ENCODE results near the gene ZFAND6.
A peak's percentile ranks its signal among the peaks of the same experiment; 100 is the strongest.

Gene ZFAND6

DNA sequence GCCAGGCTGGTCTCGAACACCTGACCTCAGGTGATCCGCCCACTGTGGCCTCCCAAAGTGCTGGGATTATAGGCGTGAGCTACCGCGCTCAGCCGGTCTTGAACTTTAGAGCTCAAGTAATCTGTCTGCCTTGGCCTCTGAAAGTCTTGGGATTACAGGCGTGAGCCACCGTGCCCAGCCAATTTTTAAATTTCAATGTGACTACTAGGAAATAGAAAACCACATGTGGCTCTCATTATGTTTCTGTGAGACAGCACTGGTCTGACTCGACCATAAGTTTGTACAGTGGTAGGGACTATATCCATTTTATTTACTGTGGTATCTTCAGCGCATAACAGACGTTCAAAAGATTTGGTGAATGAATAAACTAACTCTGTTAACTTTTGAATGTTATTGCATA lies 9.1 kb downstream of the ZFAND6 start:
- Histone ChIP-seq H3K27me3 (no peaks in the 10 kb centered on the region), H3K27ac (no peak overlapping the region), H3K4me1 (peaks cover 0 to 22% (median 4%) of the 10 kb centered on the region in 4 donors), H3K36me3 (no peaks in the 10 kb centered on the region), H3K9me3 (no peaks in the 10 kb centered on the region), H3K4me3 (no peak overlapping the region)
- no peak for DNase-seq
- intact Hi-C loops (cut with DNase I; ENCODE audit: low total_unique reads): no loop called here
- TF ChIP-seq, protein P1, sequence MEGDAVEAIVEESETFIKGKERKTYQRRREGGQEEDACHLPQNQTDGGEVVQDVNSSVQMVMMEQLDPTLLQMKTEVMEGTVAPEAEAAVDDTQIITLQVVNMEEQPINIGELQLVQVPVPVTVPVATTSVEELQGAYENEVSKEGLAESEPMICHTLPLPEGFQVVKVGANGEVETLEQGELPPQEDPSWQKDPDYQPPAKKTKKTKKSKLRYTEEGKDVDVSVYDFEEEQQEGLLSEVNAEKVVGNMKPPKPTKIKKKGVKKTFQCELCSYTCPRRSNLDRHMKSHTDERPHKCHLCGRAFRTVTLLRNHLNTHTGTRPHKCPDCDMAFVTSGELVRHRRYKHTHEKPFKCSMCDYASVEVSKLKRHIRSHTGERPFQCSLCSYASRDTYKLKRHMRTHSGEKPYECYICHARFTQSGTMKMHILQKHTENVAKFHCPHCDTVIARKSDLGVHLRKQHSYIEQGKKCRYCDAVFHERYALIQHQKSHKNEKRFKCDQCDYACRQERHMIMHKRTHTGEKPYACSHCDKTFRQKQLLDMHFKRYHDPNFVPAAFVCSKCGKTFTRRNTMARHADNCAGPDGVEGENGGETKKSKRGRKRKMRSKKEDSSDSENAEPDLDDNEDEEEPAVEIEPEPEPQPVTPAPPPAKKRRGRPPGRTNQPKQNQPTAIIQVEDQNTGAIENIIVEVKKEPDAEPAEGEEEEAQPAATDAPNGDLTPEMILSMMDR (IDR thresholded peaks at IDR 0.05): no peak

DNA sequence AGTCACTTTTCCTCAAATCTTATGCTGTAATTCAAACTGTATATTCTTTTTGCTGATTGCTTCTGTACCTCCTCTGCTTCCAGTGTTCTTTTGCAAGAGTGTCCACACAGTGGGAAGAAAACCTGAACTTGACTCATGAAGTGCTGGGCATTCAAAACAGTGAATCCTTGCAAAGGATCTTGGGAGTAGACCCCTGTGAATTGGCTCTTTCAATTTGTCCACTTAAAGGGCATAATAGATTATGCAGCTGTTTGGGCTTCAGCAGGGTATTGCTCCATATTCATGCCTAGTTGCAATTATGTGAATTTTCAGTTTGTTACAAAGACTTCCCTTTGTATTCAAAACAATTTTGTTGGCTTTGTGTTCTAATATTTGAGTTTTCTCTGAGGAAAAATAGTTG lies 11.4 kb downstream of the ZFAND6 start:
- intact Hi-C loops (cut with DNase I; ENCODE audit: low total_unique reads): no loop called here
- Histone ChIP-seq H3K27ac (no peak overlapping the region), H3K4me3 (no peak overlapping the region), H3K27me3 (no peaks in the 10 kb centered on the region), H3K36me3 (no peaks in the 10 kb centered on the region), H3K4me1 (peaks cover 0 to 32% (median 4%) of the 10 kb centered on the region in 4 donors), H3K9me3 (no peaks in the 10 kb centered on the region)
- no peak for DNase-seq
- TF ChIP-seq, protein P1 (IDR thresholded peaks at IDR 0.05): no peak

DNA sequence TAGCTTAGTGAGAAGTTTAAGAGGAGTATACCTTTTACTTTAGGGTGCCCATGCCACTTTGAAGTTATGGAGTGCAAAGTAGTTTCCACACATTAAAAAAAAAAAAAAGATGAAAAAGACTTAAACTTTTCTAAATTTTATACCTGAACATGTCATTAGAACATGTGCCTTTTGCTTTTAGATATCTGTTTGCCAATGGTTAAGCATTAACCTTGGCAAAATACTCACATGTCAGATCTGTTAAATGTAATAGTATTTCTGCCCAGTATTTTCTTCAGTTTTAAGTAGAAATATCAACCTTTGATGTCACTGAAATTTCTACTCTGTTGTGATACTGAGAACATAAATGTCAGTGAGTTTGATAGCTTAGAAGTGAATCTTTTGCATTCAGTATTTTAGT lies 12.2 kb downstream of the ZFAND6 start:
- Histone ChIP-seq H3K4me3 (no peak overlapping the region), H3K4me1 (peaks cover 0 to 40% (median 4%) of the 10 kb centered on the region in 4 donors), H3K27ac (no peak overlapping the region), H3K36me3 (no peaks in the 10 kb centered on the region), H3K9me3 (no peaks in the 10 kb centered on the region), H3K27me3 (no peaks in the 10 kb centered on the region)
- DNase-seq: no peak
- TF ChIP-seq, protein P1 (IDR thresholded peaks at IDR 0.05): no peak
- intact Hi-C loops (cut with DNase I; ENCODE audit: low total_unique reads): no loop called here

DNA sequence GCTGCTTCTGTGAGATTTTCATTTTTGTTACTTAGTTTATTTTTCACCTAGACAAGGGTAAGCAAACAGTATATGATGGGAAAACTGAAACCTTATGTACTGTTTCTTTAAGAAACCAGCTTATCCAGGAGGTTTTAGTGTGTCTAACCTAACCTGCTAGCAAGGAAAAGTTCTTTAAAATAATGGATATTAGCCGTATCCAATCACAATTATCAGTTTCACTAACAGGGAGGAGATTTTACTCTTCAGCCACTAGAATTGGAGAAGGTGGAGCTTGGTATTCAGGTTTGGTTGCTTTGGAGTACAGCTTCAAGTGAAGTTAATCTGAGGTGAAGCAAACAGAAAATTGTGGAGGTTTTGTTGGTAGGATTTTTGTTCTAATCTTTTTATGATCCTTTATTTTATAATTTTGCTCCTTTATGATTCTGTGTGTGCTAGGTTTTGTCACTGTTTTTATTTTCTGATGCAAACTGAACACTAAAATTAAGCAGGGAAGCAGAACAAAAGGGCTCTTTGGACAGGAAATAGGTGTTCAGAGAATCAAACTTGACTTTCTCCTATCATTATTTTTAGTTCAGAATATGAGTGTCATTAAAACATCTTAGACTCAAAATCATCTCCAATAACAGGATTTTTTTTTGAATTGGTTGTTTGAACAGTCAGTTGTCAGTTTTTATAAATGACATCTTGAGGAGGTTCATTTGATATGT lies 13.0 kb downstream of the ZFAND6 start:
- no peaks in the 10 kb centered on the region for H3K9me3 ChIP-seq
- H3K36me3 ChIP-seq: no peaks in the 10 kb centered on the region
- TF ChIP-seq, protein P1 (IDR thresholded peaks at IDR 0.05): no peak
- no peak overlapping the region for H3K27ac ChIP-seq
- H3K4me1 ChIP-seq: peaks cover 0 to 48% (median 6%) of the 10 kb centered on the region in 4 donors
- no peak for DNase-seq
- intact Hi-C loops (cut with DNase I; ENCODE audit: low total_unique reads): no loop called here
- H3K27me3 ChIP-seq: no peaks in the 10 kb centered on the region
- peak overlapping the region; percentile 21 to 30 for H3K4me3 ChIP-seq

DNA sequence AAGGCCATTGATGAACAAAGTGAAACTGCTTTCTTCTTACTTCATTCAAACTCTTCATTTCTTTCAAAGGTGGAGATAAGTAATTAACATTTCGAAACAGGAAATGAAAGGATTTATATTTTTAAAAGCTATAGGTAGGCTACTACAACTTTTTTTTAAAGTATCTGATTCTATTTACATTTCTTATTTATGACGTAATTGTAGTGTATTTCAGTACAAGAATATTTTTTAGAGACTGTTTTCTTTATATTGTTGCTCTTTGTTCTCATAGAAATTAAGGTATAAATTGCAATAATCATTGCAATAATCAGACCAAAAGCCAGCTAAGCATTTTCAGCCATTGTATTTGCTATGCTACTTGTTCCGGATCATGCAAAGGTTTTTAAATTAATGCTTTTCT lies 13.7 kb downstream of the ZFAND6 start:
- intact Hi-C loops (cut with DNase I; ENCODE audit: low total_unique reads): no loop called here
- TF ChIP-seq, protein P1 (IDR thresholded peaks at IDR 0.05): no peak
- Histone ChIP-seq H3K9me3 (no peaks in the 10 kb centered on the region), H3K4me3 (peak overlapping the region in 1 of 2 donors; percentile 21), H3K27me3 (no peaks in the 10 kb centered on the region), H3K36me3 (no peaks in the 10 kb centered on the region), H3K4me1 (peaks cover 0 to 51% (median 6%) of the 10 kb centered on the region in 4 donors), H3K27ac (no peak overlapping the region)
- DNase-seq: no peak

All from tibial artery (tissue), 4 donors.